ENCODE measurements around the gene SPRR2G.

The SPRR2G gene

GRCh38 chr1:153100245-153100644 lies 50.4 kb downstream of the SPRR2G start:
- in situ Hi-C loops (cut with HindIII; ENCODE audit: low pct_ligation_motif_present, low sequenced_read_pairs) = no loop called here
- no peak overlapping the region for H3K4me3 ChIP-seq (ENCODE audit: low read depth, low read length)
- no peaks in the 10 kb centered on the region for H3K36me3 ChIP-seq (replicated peaks)
- no peaks in the 10 kb centered on the region for H3K27me3 ChIP-seq (replicated peaks)
- DNase-seq = peak; percentile 0
- TF ChIP-seq, protein P1, sequence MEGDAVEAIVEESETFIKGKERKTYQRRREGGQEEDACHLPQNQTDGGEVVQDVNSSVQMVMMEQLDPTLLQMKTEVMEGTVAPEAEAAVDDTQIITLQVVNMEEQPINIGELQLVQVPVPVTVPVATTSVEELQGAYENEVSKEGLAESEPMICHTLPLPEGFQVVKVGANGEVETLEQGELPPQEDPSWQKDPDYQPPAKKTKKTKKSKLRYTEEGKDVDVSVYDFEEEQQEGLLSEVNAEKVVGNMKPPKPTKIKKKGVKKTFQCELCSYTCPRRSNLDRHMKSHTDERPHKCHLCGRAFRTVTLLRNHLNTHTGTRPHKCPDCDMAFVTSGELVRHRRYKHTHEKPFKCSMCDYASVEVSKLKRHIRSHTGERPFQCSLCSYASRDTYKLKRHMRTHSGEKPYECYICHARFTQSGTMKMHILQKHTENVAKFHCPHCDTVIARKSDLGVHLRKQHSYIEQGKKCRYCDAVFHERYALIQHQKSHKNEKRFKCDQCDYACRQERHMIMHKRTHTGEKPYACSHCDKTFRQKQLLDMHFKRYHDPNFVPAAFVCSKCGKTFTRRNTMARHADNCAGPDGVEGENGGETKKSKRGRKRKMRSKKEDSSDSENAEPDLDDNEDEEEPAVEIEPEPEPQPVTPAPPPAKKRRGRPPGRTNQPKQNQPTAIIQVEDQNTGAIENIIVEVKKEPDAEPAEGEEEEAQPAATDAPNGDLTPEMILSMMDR (IDR thresholded peaks at IDR 0.05; ENCODE audit: low read depth, low read length, missing control alignments) = no peak
- H3K27ac ChIP-seq = no peak overlapping the region

Data from brain microvascular endothelial cell (primary cell).